Ascending aorta (tissue), 2 donors: ENCODE results near the gene CCDC57. TPM values are rescaled to one million over a fixed set of nuclear protein-coding genes. Genes with fewer than 3 reads are reported as not detected.

ENCODE experiments used
- DNase-seq, 2 donors: peaks; one replicate each; pipeline ENCODE4 v3.0.0-alpha.2; 2019; ENCODE audit warnings: low spot score in 2 of 2
- H3K27ac ChIP-seq, 2 donors: fragments of 200-600 bp; sonication (generic); one replicate each; pipeline ENCODE4 v1.5.1; 2016 to 2017; ENCODE audit warnings: mild to moderate bottlenecking in 1 of 2
- H3K27me3 ChIP-seq: fragments of 200-600 bp; sonication (generic); one replicate; pipeline ENCODE4 v1.5.1; 2017
- H3K36me3 ChIP-seq, 2 donors: fragments of 200-600 bp; sonication (generic); one replicate each; pipeline ENCODE4 v1.5.1; 2016
- H3K4me1 ChIP-seq, 2 donors: fragments of 200-600 bp; sonication (generic); one replicate each; pipeline ENCODE4 v1.5.1; 2016 to 2017; ENCODE audit warnings: mild to moderate bottlenecking in 1 of 2
- H3K4me3 ChIP-seq, 2 donors: fragments of 200-600 bp; sonication (generic); one replicate each; pipeline ENCODE4 v1.5.1; 2016 to 2017; ENCODE audit warnings: mild to moderate bottlenecking in 1 of 2
- H3K9me3 ChIP-seq, 2 donors: fragments of 200-600 bp; sonication (generic); one replicate each; pipeline ENCODE4 v1.5.1; 2016
- intact Hi-C: fragments of 100-400 bp; cut with DNase I; formaldehyde crosslinking; loops from one replicate; pipeline ENCODE4 v1.15.1; 2023
- total RNA-seq: library from RNA; depleted of rRNA; stranded (reverse); fragments of >200 nt; gene quantifications from one replicate; pipeline ENCODE4 v1.1.0, GENCODE V29; 2016
- TF ChIP-seq, protein P1 (sequence below), 3 experiments: fragments of 200-600 bp in 2 of 3; fragments of 450-650 bp in 1 of 3; sonication (generic) in 2 of 3; IDR thresholded peaks; one replicate each; pipeline ENCODE4 v1.5.1; 2016 to 2019; ENCODE audit warnings: antibody characterized with exemption in 3 of 3, mild to moderate bottlenecking in 1 of 3, moderate library complexity in 1 of 3

CCDC57 gene
- total RNA-seq, 1 donor from 2014 or later: 12.8 TPM

DNA sequence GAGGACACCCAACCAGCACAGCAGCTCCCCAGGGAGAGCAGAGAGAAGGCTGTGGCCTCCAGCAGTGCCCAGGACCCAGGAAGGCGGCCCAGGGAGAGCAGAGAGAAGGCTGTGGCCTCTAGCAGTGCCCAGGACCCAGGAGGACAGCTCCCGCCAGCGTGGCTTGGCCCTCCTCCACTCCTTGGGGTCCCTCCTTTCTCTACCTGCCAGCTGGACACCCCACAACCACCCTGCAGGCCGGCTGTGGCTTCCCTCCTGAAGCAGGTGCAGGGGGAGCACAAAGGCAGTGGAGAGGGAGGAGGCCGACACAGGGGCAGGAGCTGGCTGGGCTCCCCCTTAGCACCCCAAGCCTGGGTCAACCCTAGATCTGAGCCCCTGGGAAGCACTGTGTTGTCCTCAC is 60.5 kb downstream of the CCDC57 start:
- DNase-seq: no peak
- TF ChIP-seq, protein P1, sequence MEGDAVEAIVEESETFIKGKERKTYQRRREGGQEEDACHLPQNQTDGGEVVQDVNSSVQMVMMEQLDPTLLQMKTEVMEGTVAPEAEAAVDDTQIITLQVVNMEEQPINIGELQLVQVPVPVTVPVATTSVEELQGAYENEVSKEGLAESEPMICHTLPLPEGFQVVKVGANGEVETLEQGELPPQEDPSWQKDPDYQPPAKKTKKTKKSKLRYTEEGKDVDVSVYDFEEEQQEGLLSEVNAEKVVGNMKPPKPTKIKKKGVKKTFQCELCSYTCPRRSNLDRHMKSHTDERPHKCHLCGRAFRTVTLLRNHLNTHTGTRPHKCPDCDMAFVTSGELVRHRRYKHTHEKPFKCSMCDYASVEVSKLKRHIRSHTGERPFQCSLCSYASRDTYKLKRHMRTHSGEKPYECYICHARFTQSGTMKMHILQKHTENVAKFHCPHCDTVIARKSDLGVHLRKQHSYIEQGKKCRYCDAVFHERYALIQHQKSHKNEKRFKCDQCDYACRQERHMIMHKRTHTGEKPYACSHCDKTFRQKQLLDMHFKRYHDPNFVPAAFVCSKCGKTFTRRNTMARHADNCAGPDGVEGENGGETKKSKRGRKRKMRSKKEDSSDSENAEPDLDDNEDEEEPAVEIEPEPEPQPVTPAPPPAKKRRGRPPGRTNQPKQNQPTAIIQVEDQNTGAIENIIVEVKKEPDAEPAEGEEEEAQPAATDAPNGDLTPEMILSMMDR (IDR thresholded peaks at IDR 0.05): no peak

DNA sequence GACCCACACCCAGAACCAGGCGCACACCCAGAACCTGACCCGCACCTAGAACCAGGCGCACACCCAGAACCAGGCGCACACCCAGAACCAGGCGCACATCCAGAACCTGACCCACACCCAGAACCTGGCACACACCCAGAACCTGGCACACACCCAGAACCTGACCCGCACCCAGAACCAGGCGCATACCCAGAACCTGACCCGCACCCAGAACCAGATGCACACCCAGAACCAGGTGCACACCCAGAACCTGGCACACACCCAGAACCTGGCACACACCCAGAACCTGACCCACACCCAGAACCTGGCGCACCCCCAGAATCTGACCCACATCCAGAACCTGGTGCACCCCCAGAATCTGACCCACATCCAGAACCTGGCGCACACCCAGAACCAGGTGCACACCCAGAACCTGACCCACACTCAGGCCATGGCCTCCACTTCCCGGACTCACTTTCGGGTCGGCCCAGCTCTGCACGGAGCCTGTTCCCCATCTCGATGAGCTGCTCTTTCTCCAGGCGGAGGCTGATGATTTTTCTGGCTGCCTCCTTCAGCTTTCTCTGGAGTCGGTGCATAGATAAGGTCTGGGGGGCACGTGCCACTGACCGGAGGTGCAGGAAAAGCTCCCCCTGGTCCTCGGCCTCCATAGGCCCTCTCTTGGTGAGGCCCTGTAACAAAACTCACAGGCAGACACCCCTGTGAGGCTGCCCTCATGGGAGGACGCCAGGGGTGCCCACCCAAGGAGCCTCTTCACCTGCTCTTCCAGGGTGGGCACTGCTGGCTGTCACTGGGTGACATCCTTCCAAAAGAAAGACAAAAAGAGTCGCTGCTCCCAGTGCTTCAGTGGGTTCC is 61.3 kb downstream of the CCDC57 start:
- Histone ChIP-seq H3K27me3 (no peaks in the 10 kb centered on the region), H3K27ac (no peak overlapping the region), H3K4me1 (no peaks in the 10 kb centered on the region), H3K9me3 (no peaks in the 10 kb centered on the region), H3K4me3 (no peak overlapping the region), H3K36me3 (peaks cover 0 to under 1% of the 10 kb centered on the region in 2 donors)
- intact Hi-C loops: loop anchor here (5.0 kb wide), 1 partner anchor 194 kb away; no protein-coding TSS in a partner anchor
- no peak for DNase-seq
- TF ChIP-seq, protein P1 (IDR thresholded peaks at IDR 0.05): no peak

More for the DNA sequence above, 60.5 kb downstream of the CCDC57 start:
- intact Hi-C loops: loop anchor here (5.0 kb wide), 1 partner anchor 195 kb away; no protein-coding TSS in a partner anchor
- H3K4me3 ChIP-seq: no peak overlapping the region
- H3K27me3 ChIP-seq: no peaks in the 10 kb centered on the region
- peaks cover 0 to 9% of the 10 kb centered on the region in 2 donors for H3K36me3 ChIP-seq
- no peaks in the 10 kb centered on the region for H3K4me1 ChIP-seq
- H3K27ac ChIP-seq: no peak overlapping the region
- no peaks in the 10 kb centered on the region for H3K9me3 ChIP-seq

DNA sequence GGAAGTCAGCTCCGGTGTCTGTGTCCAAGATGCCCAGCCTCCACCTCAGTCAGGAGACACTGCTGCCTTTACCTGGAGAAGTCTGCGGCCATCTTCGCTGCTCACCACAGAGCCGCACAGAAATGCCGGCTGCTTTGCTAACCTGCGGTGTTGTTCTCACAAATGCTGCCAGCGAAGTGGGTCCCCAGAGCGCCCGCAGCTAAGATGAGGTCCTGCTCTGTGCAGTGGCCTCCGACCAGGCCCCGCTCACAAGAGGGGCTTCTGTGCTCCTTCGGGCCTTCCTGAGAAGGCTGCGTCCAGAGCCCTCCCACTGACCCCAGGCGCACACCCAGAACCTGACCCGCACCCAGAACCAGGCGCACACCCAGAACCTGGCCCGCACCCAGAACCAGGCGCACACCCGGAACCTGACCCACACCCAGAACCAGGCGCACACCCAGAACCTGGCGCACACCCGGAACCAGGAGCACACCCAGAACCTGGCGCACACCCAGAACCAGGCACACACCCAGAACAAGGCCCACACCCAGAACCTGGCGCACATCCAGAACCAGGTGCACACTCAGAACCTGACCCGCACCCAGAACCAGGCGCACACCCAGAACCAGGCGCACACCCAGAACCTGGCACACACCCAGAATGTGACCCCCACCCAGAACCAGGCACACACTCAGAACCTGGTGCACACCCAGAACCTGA is 63.1 kb downstream of the CCDC57 start:
- Histone ChIP-seq H3K4me1 (no peaks in the 10 kb centered on the region), H3K4me3 (no peak overlapping the region), H3K36me3 (no peaks in the 10 kb centered on the region), H3K27me3 (no peaks in the 10 kb centered on the region), H3K9me3 (no peaks in the 10 kb centered on the region), H3K27ac (no peak overlapping the region)
- DNase-seq: no peak
- intact Hi-C loops: loop anchor here (5.0 kb wide), 1 partner anchor 192 kb away; no protein-coding TSS in a partner anchor
- TF ChIP-seq, protein P1 (IDR thresholded peaks at IDR 0.05): no peak

DNA sequence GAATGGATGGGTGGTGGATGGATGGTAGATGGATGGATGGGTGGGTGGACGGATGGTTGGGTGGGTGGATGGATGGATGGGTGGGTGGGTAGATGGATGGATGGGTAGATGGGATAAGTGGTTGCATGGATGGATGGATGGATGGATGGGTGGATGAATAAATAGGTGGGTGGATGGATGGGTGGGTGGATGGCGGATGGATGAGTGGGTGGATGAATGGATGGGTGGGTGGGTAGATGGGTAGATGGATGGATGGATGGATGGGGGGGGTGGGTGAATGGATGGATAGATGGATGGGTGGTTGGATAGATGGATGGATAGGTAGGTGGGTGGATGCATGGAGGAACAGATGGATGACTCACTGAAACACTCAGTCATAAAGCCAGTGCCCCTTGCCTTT is 63.6 kb downstream of the CCDC57 start:
- TF ChIP-seq, protein P1 (IDR thresholded peaks at IDR 0.05): no peak
- Histone ChIP-seq H3K9me3 (no peaks in the 10 kb centered on the region), H3K27ac (no peak overlapping the region), H3K4me3 (no peak overlapping the region), H3K27me3 (no peaks in the 10 kb centered on the region), H3K4me1 (no peaks in the 10 kb centered on the region), H3K36me3 (no peaks in the 10 kb centered on the region)
- intact Hi-C loops: no loop called here
- no peak for DNase-seq

DNA sequence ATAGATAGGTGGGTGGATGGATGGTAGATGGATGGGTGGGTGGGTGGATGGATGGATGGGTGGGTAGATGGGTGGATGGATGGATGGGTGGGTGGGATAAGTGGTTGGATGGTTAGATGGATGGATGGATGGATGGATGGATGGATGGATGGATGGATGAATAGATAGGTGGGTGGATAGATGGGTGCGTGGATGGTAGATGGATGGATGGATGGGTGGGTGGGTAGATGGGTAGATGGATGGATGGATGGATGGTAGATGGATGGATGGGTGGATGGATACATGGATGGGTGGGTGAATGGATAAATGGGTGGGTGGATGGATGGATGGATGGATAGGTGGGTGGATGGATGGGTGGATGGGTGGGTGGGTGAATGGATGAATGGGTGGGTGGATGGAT is 64.6 kb downstream of the CCDC57 start:
- Histone ChIP-seq H3K27ac (no peak overlapping the region), H3K27me3 (no peaks in the 10 kb centered on the region), H3K36me3 (no peaks in the 10 kb centered on the region), H3K9me3 (no peaks in the 10 kb centered on the region), H3K4me1 (no peaks in the 10 kb centered on the region), H3K4me3 (no peak overlapping the region)
- no peak for DNase-seq
- TF ChIP-seq, protein P1 (IDR thresholded peaks at IDR 0.05): no peak
- intact Hi-C loops: no loop called here
